Measurements from ENCODE around the gene HELQ. TPM values are rescaled to one million over a fixed set of nuclear protein-coding genes. Genes with fewer than 3 reads are reported as not detected.
"Not testable (repeated sequence)": the region's sequence is repeated elsewhere in the genome, so short reads cannot be mapped to it uniquely, and the experiment has no call there.

Gene HELQ
- total RNA-seq: 10 to 100 TPM in 1 of 2 donors, 1 to 10 TPM in 1; 8.8 to 10.7 TPM

GRCh38 chr4:83455281-83456183 is at the start of gene HELQ, which contains the start of gene MRPS18C:
HELQ (minus strand) TSS chr4:83455823; CDS start chr4:83455693, 130 bp downstream.
MRPS18C (plus strand) TSS chr4:83456058; CDS start chr4:83456078, 20 bp downstream.
- H3K4me1 ChIP-seq: peaks cover 0 to 26% of the 10 kb centered on the region in 2 donors
- peak within 1 kb of the TSS; percentile 95 to 98 for H3K27ac ChIP-seq
- peak in 1 of 2 donors; percentile 48 for TF ChIP-seq CTCF (IDR thresholded peaks at IDR 0.05)
- DNase-seq (ENCODE audit: low spot score): peak; percentile 98
- H3K9me3 ChIP-seq: no peaks in the 10 kb centered on the region
- no peaks in the 10 kb centered on the region for H3K27me3 ChIP-seq
- peaks cover 18% of the 10 kb centered on the region for H3K36me3 ChIP-seq
- H3K4me3 ChIP-seq: peak within 1 kb of the TSS; percentile 79 to 87

- H3K27ac ChIP-seq: no peak overlapping the region
- no peak overlapping the region for H3K4me3 ChIP-seq
- no peaks in the 10 kb centered on the region for H3K4me1 ChIP-seq
- H3K27me3 ChIP-seq: no peaks in the 10 kb centered on the region
- no peak for DNase-seq (ENCODE audit: low spot score)
- no peaks in the 10 kb centered on the region for H3K36me3 ChIP-seq
- no peaks in the 10 kb centered on the region for H3K9me3 ChIP-seq
- TF ChIP-seq CTCF (IDR thresholded peaks at IDR 0.05): no peak
Measured at GRCh38 chr4:83504996-83505395, 49.4 kb upstream of the HELQ start.

GRCh38 chr4:83504503-83504902 is 48.9 kb upstream of the HELQ start:
- Histone ChIP-seq H3K27ac (no peak overlapping the region), H3K36me3 (no peaks in the 10 kb centered on the region), H3K9me3 (no peaks in the 10 kb centered on the region), H3K27me3 (no peaks in the 10 kb centered on the region), H3K4me1 (no peaks in the 10 kb centered on the region), H3K4me3 (no peak overlapping the region)
- TF ChIP-seq CTCF (IDR thresholded peaks at IDR 0.05): no peak
- DNase-seq (ENCODE audit: low spot score): no peak

- no peak overlapping the region for H3K4me3 ChIP-seq
- no peak for DNase-seq (ENCODE audit: low spot score)
- no peaks in the 10 kb centered on the region for H3K4me1 ChIP-seq
- H3K27me3 ChIP-seq: no peaks in the 10 kb centered on the region
- no peaks in the 10 kb centered on the region for H3K9me3 ChIP-seq
- no peak overlapping the region for H3K27ac ChIP-seq
- TF ChIP-seq CTCF (IDR thresholded peaks at IDR 0.05): no peak
- H3K36me3 ChIP-seq: no peaks in the 10 kb centered on the region
Measured at GRCh38 chr4:83503974-83504373, 48.4 kb upstream of the HELQ start.

- not testable (repeated sequence) for H3K9me3 ChIP-seq; H3K27me3 ChIP-seq; DNase-seq (ENCODE audit: low spot score); H3K4me1 ChIP-seq; H3K4me3 ChIP-seq; H3K27ac ChIP-seq; H3K36me3 ChIP-seq
Measured at GRCh38 chr4:83501671-83502070, 46.0 kb upstream of the HELQ start.

- Histone ChIP-seq H3K4me3 (no peak overlapping the region), H3K9me3 (no peaks in the 10 kb centered on the region), H3K36me3 (no peaks in the 10 kb centered on the region), H3K27ac (no peak overlapping the region), H3K27me3 (no peaks in the 10 kb centered on the region), H3K4me1 (no peaks in the 10 kb centered on the region)
- no peak for DNase-seq (ENCODE audit: low spot score)
- TF ChIP-seq CTCF (IDR thresholded peaks at IDR 0.05): no peak
Measured at GRCh38 chr4:83498187-83498586, 42.6 kb upstream of the HELQ start.

GRCh38 chr4:83496085-83496917 is 40.7 kb upstream of the HELQ start:
- not testable (repeated sequence) for H3K27ac ChIP-seq; H3K9me3 ChIP-seq; H3K4me3 ChIP-seq; H3K4me1 ChIP-seq; H3K36me3 ChIP-seq; DNase-seq (ENCODE audit: low spot score); H3K27me3 ChIP-seq
